Astrocyte (in vitro differentiated cells and primary cell): ENCODE results near the gene KCP. TPM values are rescaled to one million over a fixed set of nuclear protein-coding genes. Genes with fewer than 3 reads are reported as not detected.

Experiments used
- DNase-seq: peaks from one replicate; pipeline ENCODE4 v3.0.0-alpha.2; 2010; ENCODE audit warnings: low read depth
- FAIRE-seq: peaks from 2 replicates; lab custom pipeline; 2011; peaks lifted over from hg19 to GRCh38; lab: Jason Lieb, UNC
- H2AFZ ChIP-seq: 2 replicates; pipeline ENCODE4 v1.6.0; 2012; ENCODE audit warnings: low read depth, low read length, inconsistent platforms
- H3K27ac ChIP-seq: 2 replicates; pipeline ENCODE4 v1.5.1; 2011; ENCODE audit warnings: low read depth, low read length, inconsistent platforms
- H3K27me3 ChIP-seq: 2 replicates; pipeline ENCODE4 v1.6.0; 2011; ENCODE audit warnings: low read length, inconsistent platforms; ENCODE audit not compliant: insufficient read depth
- H3K36me3 ChIP-seq: 2 replicates; pipeline ENCODE4 v1.5.1; 2011; ENCODE audit warnings: low read length, inconsistent platforms; ENCODE audit not compliant: insufficient read depth
- H3K4me1 ChIP-seq: 2 replicates; pipeline ENCODE4 v1.5.1; 2011; ENCODE audit warnings: low read length, inconsistent platforms; ENCODE audit not compliant: insufficient read depth
- H3K4me2 ChIP-seq: 2 replicates; pipeline ENCODE4 v1.6.0; 2012; ENCODE audit warnings: low read length, inconsistent platforms
- H3K4me3 ChIP-seq: 2 replicates; pipeline ENCODE4 v1.5.1; 2011; ENCODE audit warnings: low read depth, mild to moderate bottlenecking, low read length, inconsistent platforms; ENCODE audit not compliant: insufficient read depth
- H3K79me2 ChIP-seq: 2 replicates; pipeline ENCODE4 v1.6.0; 2012; ENCODE audit warnings: mild to moderate bottlenecking, low read length, inconsistent platforms; ENCODE audit not compliant: insufficient read depth
- H3K9ac ChIP-seq: 2 replicates; pipeline ENCODE4 v1.6.0; 2012; ENCODE audit warnings: mild to moderate bottlenecking, low read length, inconsistent platforms
- H3K9me3 ChIP-seq: 2 replicates; pipeline ENCODE4 v1.5.1; 2012; ENCODE audit warnings: low read depth, mild to moderate bottlenecking, low read length, inconsistent platforms; ENCODE audit not compliant: insufficient read depth
- H4K20me1 ChIP-seq: 2 replicates; pipeline ENCODE4 v1.6.0; 2012; ENCODE audit warnings: low read length, inconsistent platforms; ENCODE audit not compliant: insufficient read depth
- H3K27ac Mint-ChIP-seq: one replicate; pipeline ENCODE4 v1.8.0; 2021; ENCODE audit warnings: mild to moderate bottlenecking, mixed read lengths; ENCODE audit not compliant: unreplicated experiment
- H3K27me3 Mint-ChIP-seq: one replicate; pipeline ENCODE4 v1.8.0; 2021; ENCODE audit warnings: low read depth, mixed read lengths; ENCODE audit not compliant: unreplicated experiment
- H3K36me3 Mint-ChIP-seq: one replicate; pipeline ENCODE4 v1.8.0; 2021; ENCODE audit warnings: low read depth, mixed read lengths; ENCODE audit not compliant: unreplicated experiment
- H3K4me1 Mint-ChIP-seq: one replicate; pipeline ENCODE4 v1.8.0; 2021; ENCODE audit warnings: low read depth, mixed read lengths; ENCODE audit not compliant: unreplicated experiment
- H3K4me3 Mint-ChIP-seq: one replicate; pipeline ENCODE4 v1.8.0; 2021; ENCODE audit warnings: mild to moderate bottlenecking, moderate library complexity, mixed read lengths; ENCODE audit not compliant: unreplicated experiment
- H3K9me3 Mint-ChIP-seq: one replicate; pipeline ENCODE4 v1.8.0; 2021; ENCODE audit warnings: mild to moderate bottlenecking, mixed read lengths; ENCODE audit not compliant: unreplicated experiment
- CTCF ChIP-seq: IDR thresholded peaks from 2 replicates; pipeline ENCODE4 v1.5.1; 2011; ENCODE audit warnings: low read depth, mild to moderate bottlenecking, inconsistent platforms, low read length, moderate library complexity; ENCODE audit not compliant: insufficient read depth
- EZH2 ChIP-seq: IDR thresholded peaks from 2 replicates; pipeline ENCODE4 v1.6.1; 2012; ENCODE audit warnings: mild to moderate bottlenecking, low read length, inconsistent platforms; ENCODE audit not compliant: insufficient read depth
- total RNA-seq: library from RNA; stranded (reverse); gene quantifications from 2 replicates; pipeline ENCODE4 v1.2.1, GENCODE V29; 2021

Gene KCP
- total RNA-seq, 1 donor from 2014 or later = 0.20 TPM

GRCh38 chr7:128842674-128843641 lies 67.6 kb downstream of the KCP start:
- Histone ChIP-seq H3K4me3 (no peak overlapping the region), H3K79me2 (peaks cover 44% of the 10 kb centered on the region), H4K20me1 (peaks cover 97% of the 10 kb centered on the region), H3K27me3 (no peaks in the 10 kb centered on the region), H3K9ac (no peak overlapping the region), H3K4me2 (no peak overlapping the region), H3K27ac (no peak overlapping the region), H3K4me1 (peaks cover 11% of the 10 kb centered on the region), H2AFZ (no peak overlapping the region), H3K36me3 (peaks cover 78% of the 10 kb centered on the region), H3K9me3 (no peaks in the 10 kb centered on the region)
- no peak for DNase-seq
- no peak overlapping the region for H3K27ac Mint-ChIP-seq
- H3K4me1 Mint-ChIP-seq = no peaks in the 10 kb centered on the region
- no peaks in the 10 kb centered on the region for H3K27me3 Mint-ChIP-seq
- no peak for FAIRE-seq
- H3K4me3 Mint-ChIP-seq = no peak overlapping the region
- H3K36me3 Mint-ChIP-seq = peaks cover 15% of the 10 kb centered on the region
- TF ChIP-seq CTCF = no peak
- TF ChIP-seq EZH2 = no peak
- no peaks in the 10 kb centered on the region for H3K9me3 Mint-ChIP-seq

GRCh38 chr7:128841921-128842673 lies 68.4 kb downstream of the KCP start:
- Histone ChIP-seq H3K9me3 (no peaks in the 10 kb centered on the region), H3K27me3 (no peaks in the 10 kb centered on the region), H3K4me2 (no peak overlapping the region), H4K20me1 (peaks cover 97% of the 10 kb centered on the region), H3K9ac (peak overlapping the region; percentile 8), H3K4me1 (peaks cover 11% of the 10 kb centered on the region), H2AFZ (no peak overlapping the region), H3K79me2 (peaks cover 52% of the 10 kb centered on the region), H3K36me3 (peaks cover 79% of the 10 kb centered on the region), H3K4me3 (no peak overlapping the region), H3K27ac (no peak overlapping the region)
- DNase-seq (peak; percentile 32), FAIRE-seq (no peak)
- Mint-ChIP-seq H3K36me3 (peaks cover 15% of the 10 kb centered on the region), H3K27ac (no peak overlapping the region), H3K4me1 (no peaks in the 10 kb centered on the region), H3K27me3 (no peaks in the 10 kb centered on the region), H3K9me3 (no peaks in the 10 kb centered on the region), H3K4me3 (no peak overlapping the region)
- TF ChIP-seq CTCF (peak; percentile 23), EZH2 (no peak)
